Uterus (tissue), 4 donors: ENCODE measurements around the gene HDAC5. TPM values are rescaled to one million over a fixed set of nuclear protein-coding genes. Genes with fewer than 3 reads are reported as not detected.
"Not testable (repeated sequence)": the region's sequence is repeated elsewhere in the genome, so short reads cannot be mapped to it uniquely, and the experiment has no call there.

ENCODE experiments used
- DNase-seq, 2 donors: peaks; one replicate each; pipeline ENCODE4 v3.0.0-alpha.2; 2019 to 2020
- H3K27ac ChIP-seq, 2 donors: fragments of 200-600 bp; sonication (generic); 1 replicate in 1 of 2; 2 replicates in 1 of 2; pipeline ENCODE4 v1.5.1; 2016 to 2018
- H3K27me3 ChIP-seq, 2 donors: fragments of 200-600 bp; sonication (generic); one replicate each; pipeline ENCODE4 v1.5.1; 2018 to 2019; ENCODE audit warnings: control low read depth in 1 of 2
- H3K36me3 ChIP-seq, 2 donors: fragments of 200-600 bp; sonication (generic); one replicate each; pipeline ENCODE4 v1.5.1; 2019; ENCODE audit warnings: control low read depth in 1 of 2
- H3K4me1 ChIP-seq, 2 donors: fragments of 200-600 bp; sonication (generic); one replicate each; pipeline ENCODE4 v1.5.1; 2018 to 2019; ENCODE audit warnings: control low read depth in 1 of 2
- H3K4me3 ChIP-seq, 2 donors: fragments of 200-600 bp; sonication (generic); 1 replicate in 1 of 2; 2 replicates in 1 of 2; pipeline ENCODE4 v1.5.1; 2018 to 2019; ENCODE audit warnings: mild to moderate bottlenecking in 1 of 2
- H3K9me3 ChIP-seq, 2 donors: fragments of 200-600 bp; sonication (generic); one replicate each; pipeline ENCODE4 v1.5.1; 2019; ENCODE audit warnings: control low read depth in 1 of 2
- CTCF ChIP-seq, 4 experiments: fragments of 200-600 bp in 2 of 4; fragments of 450-650 bp in 2 of 4; sonication (generic) in 2 of 4; IDR thresholded peaks; one replicate each; pipeline ENCODE4 v1.5.1; 2016 to 2019; ENCODE audit warnings: antibody characterized with exemption in 4 of 4, mild to moderate bottlenecking in 2 of 4, moderate library complexity in 1 of 4
- POLR2A ChIP-seq, 2 donors: fragments of 450-650 bp; IDR thresholded peaks; one replicate each; pipeline ENCODE4 v1.6.1; 2016; ENCODE audit warnings: antibody characterized with exemption in 2 of 2, mild to moderate bottlenecking in 1 of 2, moderate library complexity in 1 of 2
- intact Hi-C: fragments of 100-400 bp; cut with DNase I; formaldehyde crosslinking; loops from one replicate; pipeline ENCODE4 v1.15.1; 2023; ENCODE audit warnings: low total_unique reads
- small RNA-seq: library from RNA; depleted of rRNA; stranded (forward); fragments of <200 nt; gene quantifications from one replicate; pipeline ENCODE3, GENCODE V24; 2016
- total RNA-seq, 4 donors: library from RNA; depleted of rRNA in 3 of 4; stranded (reverse); fragments of >200 nt in 3 of 4; gene quantifications; one replicate each; pipeline versions ENCODE4 v1.1.0 to v1.2.4, GENCODE V29; 2014 to 2023
- donor health status: DM: yes; HTN: yes; CAD: no.

The HDAC5 gene
- total RNA-seq, 4 donors from 2014 or later = 35.9 to 74.1 (median 58.0) TPM

GRCh38 chr17:44037471-44037870, 86.0 kb downstream of the HDAC5 start:
- intact Hi-C loops = no loop called here
- Histone ChIP-seq H3K9me3 (no peaks in the 10 kb centered on the region), H3K36me3 (no peaks in the 10 kb centered on the region), H3K4me3 (no peak overlapping the region), H3K4me1 (peaks cover 0 to 11% of the 10 kb centered on the region in 2 donors), H3K27me3 (no peaks in the 10 kb centered on the region), H3K27ac (no peak overlapping the region)
- no peak for TF ChIP-seq CTCF (IDR thresholded peaks at IDR 0.05)
- no peak for TF ChIP-seq POLR2A (IDR thresholded peaks at IDR 0.05)
- no peak for DNase-seq

GRCh38 chr17:44034688-44035087, 88.8 kb downstream of the HDAC5 start:
- intact Hi-C loops, H3K27ac ChIP-seq, DNase-seq, H3K36me3 ChIP-seq, H3K4me1 ChIP-seq, H3K4me3 ChIP-seq, H3K27me3 ChIP-seq, H3K9me3 ChIP-seq: not testable (repeated sequence)

GRCh38 chr17:44033861-44034408, 89.5 kb downstream of the HDAC5 start:
- H3K4me1 ChIP-seq = no peaks in the 10 kb centered on the region
- no peaks in the 10 kb centered on the region for H3K36me3 ChIP-seq
- no peak for DNase-seq
- H3K4me3 ChIP-seq = no peak overlapping the region
- no peaks in the 10 kb centered on the region for H3K27me3 ChIP-seq
- no peak for TF ChIP-seq POLR2A (IDR thresholded peaks at IDR 0.05)
- no peak for TF ChIP-seq CTCF (IDR thresholded peaks at IDR 0.05)
- no peaks in the 10 kb centered on the region for H3K9me3 ChIP-seq
- intact Hi-C loops = no loop called here
- peak overlapping the region in 1 of 2 donors; percentile 13 for H3K27ac ChIP-seq

GRCh38 chr17:44030482-44030881, 93.0 kb downstream of the HDAC5 start:
- Histone ChIP-seq H3K36me3 (no peaks in the 10 kb centered on the region), H3K9me3 (no peaks in the 10 kb centered on the region), H3K4me3 (no peak overlapping the region), H3K27me3 (no peaks in the 10 kb centered on the region), H3K4me1 (no peaks in the 10 kb centered on the region), H3K27ac (no peak overlapping the region)
- intact Hi-C loops = no loop called here
- no peak for TF ChIP-seq POLR2A (IDR thresholded peaks at IDR 0.05)
- no peak for TF ChIP-seq CTCF (IDR thresholded peaks at IDR 0.05)
- no peak for DNase-seq

- Histone ChIP-seq H3K4me3 (no peak overlapping the region), H3K27me3 (no peaks in the 10 kb centered on the region), H3K36me3 (no peaks in the 10 kb centered on the region), H3K9me3 (no peaks in the 10 kb centered on the region), H3K4me1 (no peaks in the 10 kb centered on the region), H3K27ac (no peak overlapping the region)
- intact Hi-C loops = no loop called here
- no peak for TF ChIP-seq POLR2A (IDR thresholded peaks at IDR 0.05)
- no peak for TF ChIP-seq CTCF (IDR thresholded peaks at IDR 0.05)
- DNase-seq = no peak
Observed at GRCh38 chr17:44029736-44030135, 93.7 kb downstream of the HDAC5 start.

Small RNA genes lying within 50 kb of the gene (small RNA-seq; reads per million reads assigned to genes)
- not detected for gene RNU6-131P

Other genes starting within 250 kb of the HDAC5 start
- 10 to 100 TPM in 3 of 4 donors, 1 to 10 TPM in 1; 2.0 to 20.9 (median 13.3) TPM for gene MPP2, start 216.1 kb downstream of the HDAC5 start, total RNA-seq
- gene PPY, start 181.2 kb downstream of the HDAC5 start, total RNA-seq = not detected
- not detected for gene PYY, start 169.7 kb downstream of the HDAC5 start, total RNA-seq
- 1 to 10 TPM; 1.3 to 9.7 (median 2.6) TPM for gene NAGS, start 119.0 kb downstream of the HDAC5 start, total RNA-seq
- 10 to 100 TPM in 3 of 4 donors, 1 to 10 TPM in 1; 1.5 to 76.1 (median 49.8) TPM for gene TMEM101, start 108.7 kb downstream of the HDAC5 start, total RNA-seq
- 10 to 100 TPM; 24.5 to 49.8 (median 37.1) TPM for gene LSM12, start 57.0 kb downstream of the HDAC5 start, total RNA-seq
- 10 to 100 TPM; 12.4 to 66.3 (median 33.8) TPM for gene G6PC3, start 52.9 kb downstream of the HDAC5 start, total RNA-seq
- 1 to 10 TPM in 2 of 4 donors, not detected in 2; 1.6 to 2.4 TPM for gene HROB, start 18.3 kb upstream of the HDAC5 start, total RNA-seq
- 1 to 10 TPM in 2 of 4 donors, under 1 TPM in 1, not detected in 1; 0.14 to 2.3 (median 1.3) TPM for gene ASB16, start 47.1 kb upstream of the HDAC5 start, total RNA-seq
- 10 to 100 TPM in 3 of 4 donors, 1 to 10 TPM in 1; 7.4 to 41.8 (median 32.6) TPM for gene TMUB2, start 63.3 kb upstream of the HDAC5 start, total RNA-seq
- 10 to 100 TPM in 3 of 4 donors, 1 to 10 TPM in 1; 4.6 to 98.4 (median 36.2) TPM for gene ATXN7L3, start 76.2 kb upstream of the HDAC5 start, total RNA-seq
- gene UBTF, start 96.0 kb upstream of the HDAC5 start, total RNA-seq = 100 to 1,000 TPM in 1 of 4 donors, 10 to 100 TPM in 3; 17.4 to 124 (median 72.9) TPM
- gene SLC4A1, start 144.5 kb upstream of the HDAC5 start, total RNA-seq = 1 to 10 TPM in 1 of 4 donors, not detected in 3; 8.4 TPM
- under 1 TPM in 1 of 4 donors, not detected in 3; 0.69 TPM for gene RUNDC3A, start 185.0 kb upstream of the HDAC5 start, total RNA-seq
- gene SLC25A39, start 201.2 kb upstream of the HDAC5 start, total RNA-seq = 10 to 100 TPM; 41.9 to 77.6 (median 50.7) TPM
- 100 to 1,000 TPM; 101 to 178 (median 120) TPM for gene GRN, start 221.7 kb upstream of the HDAC5 start, total RNA-seq
- 10 to 100 TPM in 3 of 4 donors, under 1 TPM in 1; 0.77 to 32.1 (median 14.2) TPM for gene FAM171A2, start 240.2 kb upstream of the HDAC5 start, total RNA-seq